ENCODE results near the gene SMARCA5.

DNA sequence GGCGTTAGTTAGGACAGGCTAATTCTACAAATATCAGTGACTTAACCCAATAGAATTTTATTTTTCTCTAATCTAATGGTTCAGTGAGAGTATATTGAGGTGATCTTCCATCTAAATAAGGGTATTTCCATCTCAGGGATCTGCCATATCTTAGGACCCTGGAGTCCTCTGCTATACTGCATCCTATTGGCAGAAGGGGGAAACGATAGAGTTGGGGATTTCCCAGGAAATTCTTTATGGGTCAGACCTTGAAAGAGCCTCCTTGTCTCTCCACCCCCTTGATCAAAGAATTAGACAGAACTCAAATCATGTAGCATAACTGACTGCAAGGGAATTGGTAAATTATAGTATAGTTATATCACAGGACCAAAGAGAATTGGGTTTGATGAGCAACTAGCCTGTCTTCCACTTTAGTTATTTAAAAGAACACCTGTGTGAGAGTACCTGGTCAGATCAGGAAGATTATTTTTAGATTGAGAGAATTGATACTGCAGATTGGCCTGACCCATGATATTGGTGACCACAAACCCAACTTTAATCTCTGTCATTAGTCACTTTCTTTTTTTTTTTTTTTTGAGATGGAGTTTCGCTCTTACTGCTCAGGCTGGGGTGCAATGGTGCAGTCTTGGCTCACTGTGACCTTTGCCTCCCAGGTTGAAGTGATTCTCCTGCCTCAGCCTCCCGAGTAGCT, 25.6 kb downstream of the SMARCA5 start:
- TF ChIP-seq POLR2A (IDR thresholded peaks at IDR 0.05), result no peak
- TF ChIP-seq, protein P1, sequence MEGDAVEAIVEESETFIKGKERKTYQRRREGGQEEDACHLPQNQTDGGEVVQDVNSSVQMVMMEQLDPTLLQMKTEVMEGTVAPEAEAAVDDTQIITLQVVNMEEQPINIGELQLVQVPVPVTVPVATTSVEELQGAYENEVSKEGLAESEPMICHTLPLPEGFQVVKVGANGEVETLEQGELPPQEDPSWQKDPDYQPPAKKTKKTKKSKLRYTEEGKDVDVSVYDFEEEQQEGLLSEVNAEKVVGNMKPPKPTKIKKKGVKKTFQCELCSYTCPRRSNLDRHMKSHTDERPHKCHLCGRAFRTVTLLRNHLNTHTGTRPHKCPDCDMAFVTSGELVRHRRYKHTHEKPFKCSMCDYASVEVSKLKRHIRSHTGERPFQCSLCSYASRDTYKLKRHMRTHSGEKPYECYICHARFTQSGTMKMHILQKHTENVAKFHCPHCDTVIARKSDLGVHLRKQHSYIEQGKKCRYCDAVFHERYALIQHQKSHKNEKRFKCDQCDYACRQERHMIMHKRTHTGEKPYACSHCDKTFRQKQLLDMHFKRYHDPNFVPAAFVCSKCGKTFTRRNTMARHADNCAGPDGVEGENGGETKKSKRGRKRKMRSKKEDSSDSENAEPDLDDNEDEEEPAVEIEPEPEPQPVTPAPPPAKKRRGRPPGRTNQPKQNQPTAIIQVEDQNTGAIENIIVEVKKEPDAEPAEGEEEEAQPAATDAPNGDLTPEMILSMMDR (IDR thresholded peaks at IDR 0.05), result no peak

Data from Peyer's patch (tissue), 4 donors.